ENCODE results near the gene EPS15.
"Not testable (repeated sequence)": the region's sequence is repeated elsewhere in the genome, so short reads cannot be mapped to it uniquely, and the experiment has no call there.

GRCh38 chr1:51474832-51475620 is 44.0 kb downstream of the EPS15 start:
- TF ChIP-seq, protein P1, sequence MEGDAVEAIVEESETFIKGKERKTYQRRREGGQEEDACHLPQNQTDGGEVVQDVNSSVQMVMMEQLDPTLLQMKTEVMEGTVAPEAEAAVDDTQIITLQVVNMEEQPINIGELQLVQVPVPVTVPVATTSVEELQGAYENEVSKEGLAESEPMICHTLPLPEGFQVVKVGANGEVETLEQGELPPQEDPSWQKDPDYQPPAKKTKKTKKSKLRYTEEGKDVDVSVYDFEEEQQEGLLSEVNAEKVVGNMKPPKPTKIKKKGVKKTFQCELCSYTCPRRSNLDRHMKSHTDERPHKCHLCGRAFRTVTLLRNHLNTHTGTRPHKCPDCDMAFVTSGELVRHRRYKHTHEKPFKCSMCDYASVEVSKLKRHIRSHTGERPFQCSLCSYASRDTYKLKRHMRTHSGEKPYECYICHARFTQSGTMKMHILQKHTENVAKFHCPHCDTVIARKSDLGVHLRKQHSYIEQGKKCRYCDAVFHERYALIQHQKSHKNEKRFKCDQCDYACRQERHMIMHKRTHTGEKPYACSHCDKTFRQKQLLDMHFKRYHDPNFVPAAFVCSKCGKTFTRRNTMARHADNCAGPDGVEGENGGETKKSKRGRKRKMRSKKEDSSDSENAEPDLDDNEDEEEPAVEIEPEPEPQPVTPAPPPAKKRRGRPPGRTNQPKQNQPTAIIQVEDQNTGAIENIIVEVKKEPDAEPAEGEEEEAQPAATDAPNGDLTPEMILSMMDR (IDR thresholded peaks at IDR 0.05) = not testable (repeated sequence)
- not testable (repeated sequence) for TF ChIP-seq POLR2AphosphoS5 (IDR thresholded peaks at IDR 0.05); EP300 (IDR thresholded peaks at IDR 0.05); POLR2A (IDR thresholded peaks at IDR 0.05; ENCODE audit: low read depth)
